ENCODE data around the gene KCND3. TPM values are rescaled to one million over a fixed set of nuclear protein-coding genes. Genes with fewer than 3 reads are reported as not detected.
A peak's percentile ranks its signal among the peaks of the same experiment; 100 is the strongest.

The KCND3 gene
- total RNA-seq, 1 donor from 2014 or later = 8.1 TPM

GRCh38 chr1:111778066-111778465 is 211.4 kb downstream of the KCND3 start:
- TF ChIP-seq POLR2A (IDR thresholded peaks at IDR 0.05) (no peak), CTCF (IDR thresholded peaks at IDR 0.05) (no peak), POLR2AphosphoS5 (IDR thresholded peaks at IDR 0.05; ENCODE audit: insufficient read depth in 1 of 2, low read depth in 1 of 2) (no peak)
- DNase-seq (ENCODE audit: extremely low spot score in 2 of 2) = peak in 1 of 2 donors; percentile 56
- Histone ChIP-seq H3K27me3 (no peaks in the 10 kb centered on the region), H3K36me3 (no peaks in the 10 kb centered on the region), H3K9me3 (no peaks in the 10 kb centered on the region), H3K4me1 (no peaks in the 10 kb centered on the region), H3K27ac (no peak overlapping the region), H3K4me3 (no peak overlapping the region)
- intact Hi-C loops (cut with DNase I) = no loop called here

GRCh38 chr1:111777301-111777700 is 212.2 kb downstream of the KCND3 start:
- DNase-seq (ENCODE audit: extremely low spot score in 2 of 2) = no peak
- TF ChIP-seq POLR2A (IDR thresholded peaks at IDR 0.05) (no peak), POLR2AphosphoS5 (IDR thresholded peaks at IDR 0.05; ENCODE audit: insufficient read depth in 1 of 2, low read depth in 1 of 2) (no peak), CTCF (IDR thresholded peaks at IDR 0.05) (no peak)
- no peaks in the 10 kb centered on the region for H3K4me1 ChIP-seq
- intact Hi-C loops (cut with DNase I) = no loop called here
- no peak overlapping the region for H3K4me3 ChIP-seq
- no peaks in the 10 kb centered on the region for H3K9me3 ChIP-seq
- H3K27ac ChIP-seq = no peak overlapping the region
- no peaks in the 10 kb centered on the region for H3K36me3 ChIP-seq
- H3K27me3 ChIP-seq = no peaks in the 10 kb centered on the region

- no peaks in the 10 kb centered on the region for H3K36me3 ChIP-seq
- DNase-seq (ENCODE audit: extremely low spot score in 2 of 2) = peak in 1 of 2 donors; percentile 74
- intact Hi-C loops (cut with DNase I) = no loop called here
- no peaks in the 10 kb centered on the region for H3K9me3 ChIP-seq
- TF ChIP-seq POLR2AphosphoS5 (IDR thresholded peaks at IDR 0.05; ENCODE audit: insufficient read depth in 1 of 2, low read depth in 1 of 2) (no peak), POLR2A (IDR thresholded peaks at IDR 0.05) (no peak), CTCF (IDR thresholded peaks at IDR 0.05) (no peak)
- H3K27ac ChIP-seq = no peak overlapping the region
- H3K4me3 ChIP-seq = no peak overlapping the region
- H3K27me3 ChIP-seq = no peaks in the 10 kb centered on the region
- H3K4me1 ChIP-seq = no peaks in the 10 kb centered on the region
Observed at GRCh38 chr1:111776861-111777260, 212.6 kb downstream of the KCND3 start.

DNA sequence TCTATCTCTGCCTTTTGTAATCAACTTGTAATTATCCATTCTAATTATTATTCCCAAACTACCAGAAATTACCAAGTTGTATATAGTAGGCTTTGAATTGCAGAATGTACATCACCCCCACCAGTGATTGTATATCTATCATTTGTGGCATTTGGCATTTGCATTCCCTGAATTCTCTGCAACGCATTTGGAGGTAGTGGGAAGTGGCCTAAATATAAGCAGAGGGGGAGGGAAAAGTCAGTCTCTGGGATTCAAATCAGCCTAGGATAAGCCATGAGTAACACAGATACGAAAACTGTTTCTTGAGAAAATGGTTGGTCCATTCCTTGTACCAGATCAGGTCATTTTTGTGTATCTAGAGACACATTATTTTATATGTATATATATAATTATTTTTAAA is 213.1 kb downstream of the KCND3 start:
- TF ChIP-seq CTCF (IDR thresholded peaks at IDR 0.05) (no peak), POLR2AphosphoS5 (IDR thresholded peaks at IDR 0.05; ENCODE audit: insufficient read depth in 1 of 2, low read depth in 1 of 2) (no peak), POLR2A (IDR thresholded peaks at IDR 0.05) (no peak)
- H3K27ac ChIP-seq = no peak overlapping the region
- no peak for DNase-seq (ENCODE audit: extremely low spot score in 2 of 2)
- no peaks in the 10 kb centered on the region for H3K9me3 ChIP-seq
- no peak overlapping the region for H3K4me3 ChIP-seq
- no peaks in the 10 kb centered on the region for H3K36me3 ChIP-seq
- no peaks in the 10 kb centered on the region for H3K27me3 ChIP-seq
- H3K4me1 ChIP-seq = no peaks in the 10 kb centered on the region
- intact Hi-C loops (cut with DNase I) = no loop called here

GRCh38 chr1:111775966-111776365 is 213.5 kb downstream of the KCND3 start:
- Histone ChIP-seq H3K4me3 (no peak overlapping the region), H3K36me3 (no peaks in the 10 kb centered on the region), H3K9me3 (no peaks in the 10 kb centered on the region), H3K4me1 (no peaks in the 10 kb centered on the region), H3K27me3 (no peaks in the 10 kb centered on the region), H3K27ac (no peak overlapping the region)
- intact Hi-C loops (cut with DNase I) = no loop called here
- DNase-seq (ENCODE audit: extremely low spot score in 2 of 2) = no peak
- TF ChIP-seq POLR2A (IDR thresholded peaks at IDR 0.05) = no peak
- no peak for TF ChIP-seq POLR2AphosphoS5 (IDR thresholded peaks at IDR 0.05; ENCODE audit: insufficient read depth in 1 of 2, low read depth in 1 of 2)
- no peak for TF ChIP-seq CTCF (IDR thresholded peaks at IDR 0.05)
